Suprapubic skin (tissue), 4 donors: ENCODE results near the gene LIPI.

ENCODE experiments used
- EP300 ChIP-seq: sonication (generic); formaldehyde crosslinking; IDR thresholded peaks from one replicate; pipeline ENCODE4 v1.6.1; 2017; ENCODE audit warnings: antibody characterized with exemption
- POLR2A ChIP-seq, 2 donors: fragments of 450-650 bp; IDR thresholded peaks; one replicate each; pipeline ENCODE4 v1.6.1; 2017; ENCODE audit warnings: antibody characterized with exemption in 2 of 2, mild to moderate bottlenecking in 2 of 2, moderate library complexity in 2 of 2
- POLR2AphosphoS5 ChIP-seq, 3 donors: sonication (generic); formaldehyde crosslinking; IDR thresholded peaks; one replicate each; pipeline ENCODE4 v1.6.1; 2017; ENCODE audit warnings: antibody characterized with exemption in 3 of 3
- TF ChIP-seq, protein P1 (sequence below), 2 donors: fragments of 200-600 bp in 1 of 2; fragments of 450-650 bp in 1 of 2; sonication (generic) in 1 of 2; IDR thresholded peaks; one replicate each; pipeline ENCODE4 v1.5.1; 2016 to 2019; ENCODE audit warnings: antibody characterized with exemption in 2 of 2, mild to moderate bottlenecking in 1 of 2, moderate library complexity in 1 of 2

- TF ChIP-seq, protein P1, sequence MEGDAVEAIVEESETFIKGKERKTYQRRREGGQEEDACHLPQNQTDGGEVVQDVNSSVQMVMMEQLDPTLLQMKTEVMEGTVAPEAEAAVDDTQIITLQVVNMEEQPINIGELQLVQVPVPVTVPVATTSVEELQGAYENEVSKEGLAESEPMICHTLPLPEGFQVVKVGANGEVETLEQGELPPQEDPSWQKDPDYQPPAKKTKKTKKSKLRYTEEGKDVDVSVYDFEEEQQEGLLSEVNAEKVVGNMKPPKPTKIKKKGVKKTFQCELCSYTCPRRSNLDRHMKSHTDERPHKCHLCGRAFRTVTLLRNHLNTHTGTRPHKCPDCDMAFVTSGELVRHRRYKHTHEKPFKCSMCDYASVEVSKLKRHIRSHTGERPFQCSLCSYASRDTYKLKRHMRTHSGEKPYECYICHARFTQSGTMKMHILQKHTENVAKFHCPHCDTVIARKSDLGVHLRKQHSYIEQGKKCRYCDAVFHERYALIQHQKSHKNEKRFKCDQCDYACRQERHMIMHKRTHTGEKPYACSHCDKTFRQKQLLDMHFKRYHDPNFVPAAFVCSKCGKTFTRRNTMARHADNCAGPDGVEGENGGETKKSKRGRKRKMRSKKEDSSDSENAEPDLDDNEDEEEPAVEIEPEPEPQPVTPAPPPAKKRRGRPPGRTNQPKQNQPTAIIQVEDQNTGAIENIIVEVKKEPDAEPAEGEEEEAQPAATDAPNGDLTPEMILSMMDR (IDR thresholded peaks at IDR 0.05), result no peak
- TF ChIP-seq POLR2A (IDR thresholded peaks at IDR 0.05), result no peak
- TF ChIP-seq EP300, result no peak
- no peak for TF ChIP-seq POLR2AphosphoS5 (IDR thresholded peaks at IDR 0.05)
Observed at GRCh38 chr21:14076143-14076806, 134.5 kb downstream of the LIPI start.
